K562 (cell line): ENCODE measurements around the gene TCEAL9. TPM values are rescaled to one million over a fixed set of nuclear protein-coding genes. Genes with fewer than 3 reads are reported as not detected.

Source experiments
- ATAC-seq: fragments of 200-7000 bp; cut with Tn5 transposase; 3 replicates; pipeline ENCODE4 v1.9.1; 2020; ENCODE audit warnings: moderate library complexity
- BruUV-seq: library from RNA; stranded (reverse); fragments of 400-500 nt; replicated peaks from 2 replicates; lab custom pipeline; 2021; lab: Mats Ljungman, UMichigan
- CTCF ChIA-PET: fragments of 300-600 bp; formaldehyde crosslinking; extraction: SDS; loops from one replicate; lab custom pipeline; 2021; ENCODE audit warnings: low intra/inter-chr PET ratio; lab: Yijun Ruan, JAX
- POLR2A ChIA-PET: fragments of 300-600, 350-650 bp; sonication (Branson Sonifier 250); formaldehyde crosslinking; extraction: SDS; loops from one replicate; lab custom pipeline; 2021; ENCODE audit warnings: antibody characterized with exemption, inconsistent platforms; lab: Yijun Ruan, JAX
- DNase-seq, 4 experiments: peaks; one replicate each; pipeline versions ENCODE4 v3.0.0 to v3.0.0-alpha.2; 2011 to 2018; ENCODE audit warnings: low spot score in 3 of 4, mixed read lengths in 3 of 4; ENCODE audit errors: extremely low read depth in 1 of 4
- FAIRE-seq: peaks from 2 replicates; lab custom pipeline; 2011; peaks lifted over from hg19 to GRCh38; lab: Jason Lieb, UNC
- H2AFZ ChIP-seq: 2 replicates; pipeline ENCODE4 v1.6.0; 2011; ENCODE audit warnings: low read depth, low read length, control low read depth, inconsistent platforms
- H3K27ac ChIP-seq: fragments of 200-600 bp; 3 replicates; pipeline ENCODE4 v1.8.0; 2011; ENCODE audit warnings: low read depth, mild to moderate bottlenecking, control low read depth, inconsistent platforms, low read length, moderate library complexity, mixed read lengths; ENCODE audit errors: extremely low read depth
- H3K27me3 ChIP-seq, 2 experiments: fragments of 300-600 bp in 1 of 2; 2 replicates in 1 of 2; 3 replicates in 1 of 2; pipeline versions ENCODE4 v1.6.0 to v1.8.0; 2011; ENCODE audit warnings: inconsistent platforms in 2 of 2, low read length in 2 of 2, mild to moderate bottlenecking in 1 of 2, mixed read lengths in 1 of 2, moderate library complexity in 1 of 2; ENCODE audit not compliant: control insufficient read depth in 2 of 2, insufficient read depth in 2 of 2
- H3K36me3 ChIP-seq: fragments of 300-600 bp; 3 replicates; pipeline ENCODE4 v1.8.0; 2011; ENCODE audit warnings: mild to moderate bottlenecking, low read length, inconsistent platforms; ENCODE audit not compliant: control insufficient read depth, insufficient read depth
- H3K4me1 ChIP-seq, 2 experiments: fragments of 200-600 bp in 1 of 2; replicated peaks in 1 of 2; 2 replicates in 1 of 2; 3 replicates in 1 of 2; pipeline versions ENCODE4 v1.5.1 to v1.8.0; 2011; ENCODE audit warnings: inconsistent platforms in 2 of 2, low read length in 2 of 2, mild to moderate bottlenecking in 1 of 2, mixed read lengths in 1 of 2, moderate library complexity in 1 of 2; ENCODE audit not compliant: control insufficient read depth in 2 of 2, insufficient read depth in 2 of 2
- H3K4me2 ChIP-seq: 2 replicates; pipeline ENCODE4 v1.6.1; 2011; ENCODE audit warnings: low read length, control low read depth, inconsistent platforms, mixed read lengths; ENCODE audit not compliant: insufficient read depth
- H3K4me3 ChIP-seq: fragments of 200-600 bp; sonication (generic), shearing (Covaris generic); 2 replicates; pipeline ENCODE4 v1.5.1; 2016; ENCODE audit warnings: control low read depth, inconsistent platforms
- H3K79me2 ChIP-seq: fragments of 200-600 bp; 3 replicates; pipeline ENCODE4 v1.8.0; 2011; ENCODE audit warnings: low read length, inconsistent platforms; ENCODE audit not compliant: control insufficient read depth, insufficient read depth
- H3K9ac ChIP-seq, 2 experiments: 2 replicates each; pipeline versions ENCODE4 v1.6.0 to v1.6.1; 2011; ENCODE audit warnings: low read depth in 2 of 2, low read length in 2 of 2, control low read depth in 1 of 2, inconsistent platforms in 1 of 2, mild to moderate bottlenecking in 1 of 2, mixed read lengths in 1 of 2; ENCODE audit not compliant: insufficient read depth in 1 of 2
- H3K9me1 ChIP-seq: one replicate; pipeline ENCODE4 v1.6.0; 2011; ENCODE audit warnings: inconsistent platforms, mild to moderate bottlenecking, low read length, moderate library complexity; ENCODE audit not compliant: control insufficient read depth, insufficient read depth
- H3K9me3 ChIP-seq: replicated peaks from 2 replicates; pipeline ENCODE4 v1.5.1; 2011; ENCODE audit warnings: low read depth, low read length, inconsistent platforms; ENCODE audit not compliant: control insufficient read depth, insufficient read depth
- H4K20me1 ChIP-seq: replicated peaks from 2 replicates; pipeline ENCODE4 v1.6.1; 2011; ENCODE audit warnings: low read length, inconsistent platforms, mixed read lengths; ENCODE audit not compliant: control insufficient read depth, insufficient read depth
- CEBPB ChIP-seq: fragments of 450-650 bp; IDR thresholded peaks from 2 replicates; pipeline ENCODE4 v1.6.1; 2016; ENCODE audit warnings: missing genetic modification characterization, missing compliant biosample characterization
- CREB1 ChIP-seq, 2 experiments: sonication (generic) in 1 of 2; formaldehyde crosslinking in 1 of 2; IDR thresholded peaks; 2 replicates each; pipeline versions ENCODE4 v1.6.1 to v1.8.0; 2012 to 2022; ENCODE audit warnings: inconsistent platforms in 1 of 2, mild to moderate bottlenecking in 1 of 2, missing genetic modification reagents in 1 of 2, moderate library complexity in 1 of 2
- ELF1 ChIP-seq: fragments of 200-800 bp; sonication (Bioruptor generic); IDR thresholded peaks from 2 replicates; pipeline ENCODE4 v1.6.1; 2016; ENCODE audit warnings: missing genetic modification characterization, missing compliant biosample characterization
- GTF2F1 ChIP-seq: IDR thresholded peaks from 2 replicates; pipeline ENCODE4 v1.6.1; 2011; ENCODE audit warnings: low read depth, low read length, improper control_type of control experiment
- GTF3C2 ChIP-seq: IDR thresholded peaks from 3 replicates; pipeline ENCODE4 v1.6.1; 2011; ENCODE audit warnings: borderline replicate concordance, mild to moderate bottlenecking, moderate library complexity; ENCODE audit not compliant: insufficient read length; ENCODE audit errors: extremely low read depth
- HNRNPL ChIP-seq: fragments of 200-400 bp; formaldehyde crosslinking; IDR thresholded peaks from 2 replicates; pipeline ENCODE4 v1.6.1; 2017; ENCODE audit warnings: low read depth, mild to moderate bottlenecking, low read length
- MCM3 ChIP-seq: fragments of 450-650 bp; IDR thresholded peaks from 2 replicates; pipeline ENCODE4 v1.6.1; 2016
- PCBP1 ChIP-seq: fragments of 200-400 bp; formaldehyde crosslinking; IDR thresholded peaks from 2 replicates; pipeline ENCODE4 v1.6.1; 2018; ENCODE audit warnings: mild to moderate bottlenecking, low read depth, low read length; ENCODE audit not compliant: poor library complexity, severe bottlenecking
- RBM34 ChIP-seq: fragments of 200-400 bp; formaldehyde crosslinking; IDR thresholded peaks from 2 replicates; pipeline ENCODE4 v1.6.1; 2018; ENCODE audit warnings: low read length, borderline replicate concordance; ENCODE audit not compliant: insufficient read depth
- SMAD4 ChIP-seq: fragments of 250-450 bp; sonication (Bioruptor Pico); conservative IDR thresholded peaks from 2 replicates; pipeline ENCODE4 v1.8.0; 2021; ENCODE audit warnings: inconsistent platforms, mild to moderate bottlenecking, moderate library complexity
- SP1 ChIP-seq: sonication (generic); formaldehyde crosslinking; IDR thresholded peaks from 2 replicates; pipeline ENCODE4 v1.8.1; 2022; ENCODE audit warnings: mild to moderate bottlenecking, missing genetic modification reagents
- STAG1 ChIP-seq: sonication (generic); formaldehyde crosslinking; IDR thresholded peaks from 2 replicates; pipeline ENCODE4 v1.5.0; 2020; ENCODE audit warnings: missing genetic modification reagents, borderline replicate concordance
- WGBS: fragments of 100-300 bp; shearing (Covaris generic); methylation state at CpG from one replicate; pipeline ENCODE4 v1.1.6; 2016; ENCODE audit warnings: low coverage, mixed read lengths; ENCODE audit not compliant: insufficient coverage; ENCODE audit errors: missing lambda C conversion rate; 5-methylcytosine and 5-hydroxymethylcytosine counted together
- in situ Hi-C: fragments of 300-500 bp; cut with MboI; formaldehyde crosslinking; loops from 4 replicates; pipeline ENCODE4 v1.15.0; 2018; ENCODE audit warnings: inconsistent platforms, mixed read lengths
- intact Hi-C: fragments of 100-400 bp; cut with micrococcal nuclease; formaldehyde crosslinking; loops from 2 replicates; pipeline ENCODE4 v1.14.2; 2022
- polyA plus RNA-seq, 8 experiments: library from polyadenylated mRNA; depleted of rRNA in 4 of 8; stranded (reverse) in 5 of 8; unstranded in 3 of 8; fragments of >200 nt; fragmentation: Nextera tagmentation in 2 of 8; fragmentation: Illumina TruSeq in 1 of 8; extraction: Ambion mirVana in 2 of 8; extraction: Trizol in 1 of 8; gene quantifications; 2 replicates each; pipeline versions ENCODE4 v1.2.1 to v1.2.3, GENCODE V29; 2011 to 2014; ENCODE audit warnings: inconsistent platforms in 1 of 8, missing spikeins in 1 of 8
- total RNA-seq, 7 experiments: library from RNA; depleted of rRNA in 6 of 7; stranded (reverse); fragments of >200 nt in 6 of 7; fragmentation: Illumina TruSeq in 2 of 7; extraction: Trizol in 2 of 7; gene quantifications; 2 replicates each; pipeline versions ENCODE4 v1.2.1 to v1.2.3, GENCODE V29; 2011 to 2021; ENCODE audit warnings: low replicate concordance in 1 of 7
- TF ChIP-seq, protein P1 (sequence below): fragments of 450-650 bp; IDR thresholded peaks from 2 replicates; pipeline ENCODE4 v1.6.1; 2016
- TF ChIP-seq, protein P2 (sequence below): sonication (generic); formaldehyde crosslinking; IDR thresholded peaks from 2 replicates; pipeline ENCODE4 v1.8.1; 2022; ENCODE audit warnings: missing genetic modification reagents

TCEAL9 gene
- total and polyA plus RNA-seq, 9 of the 15 experiments (the other 6 are each of a cell fraction or from before 2014, with no cell fraction given), result 16.2 to 106 (median 69.6) TPM

GRCh38 chrX:103310555-103311398 lies 45.5 kb upstream of the TCEAL9 start, which contains the start of gene BEX2 (continued):
- TF ChIP-seq GTF3C2 (no peak), SMAD4 (CRISPR knock-in tag) (0 out of 2 replicates have a peak, but pooled peaks have one; percentile 42), SP1 (CRISPR knock-in tag) (0 out of 2 replicates have a peak, but pooled peaks have one; percentile 51), CREB1 (IDR thresholded peaks at IDR 0.05) (peak; percentile 71), CREB1 (CRISPR knock-in tag; IDR thresholded peaks at IDR 0.05) (peak; percentile 54; the same call in 1 of the 2 replicates)

GRCh38 chrX:103311399-103311780 lies 44.9 kb upstream of the TCEAL9 start:
- no peak overlapping the region for H3K4me3 ChIP-seq
- 17% methylated on average over 3 of the region's 3 CpGs for whole genome bisulfite sequencing
- H4K20me1 ChIP-seq, result no peaks in the 10 kb centered on the region
- no peak for ATAC-seq
- H3K79me2 ChIP-seq, result no peaks in the 10 kb centered on the region
- H3K9ac ChIP-seq, result no peak overlapping the region
- peak overlapping the region; percentile 82; the same call in 1 of the 2 replicates for H3K4me2 ChIP-seq
- in situ Hi-C loops (no loop called here), intact Hi-C loops (no loop called here)
- no peak for DNase-seq
- H3K27me3 ChIP-seq, result no peaks in the 10 kb centered on the region
- ChIA-PET POLR2A (no interaction called here), CTCF (no interaction called here)
- no peaks in the 10 kb centered on the region for H3K9me3 ChIP-seq
- peaks cover 0 to 11% of the 10 kb centered on the region in 2 experiments; a peak in 2 of 5 replicates for H3K4me1 ChIP-seq
- H3K36me3 ChIP-seq, result no peaks in the 10 kb centered on the region
- no peak for FAIRE-seq
- peak overlapping the region; percentile 92; the same call in 1 of the 2 replicates for H2AFZ ChIP-seq
- no peaks in the 10 kb centered on the region for H3K9me1 ChIP-seq
- H3K27ac ChIP-seq, result no peak overlapping the region
- no TSS peak for BruUV-seq
- TF ChIP-seq PCBP1 (no peak), GTF2F1 (no peak), ELF1 (tag) (no peak), HNRNPL (no peak), RBM34 (no peak), CEBPB (tag) (no peak), STAG1 (no peak), MCM3 (no peak)
- TF ChIP-seq, protein P1, sequence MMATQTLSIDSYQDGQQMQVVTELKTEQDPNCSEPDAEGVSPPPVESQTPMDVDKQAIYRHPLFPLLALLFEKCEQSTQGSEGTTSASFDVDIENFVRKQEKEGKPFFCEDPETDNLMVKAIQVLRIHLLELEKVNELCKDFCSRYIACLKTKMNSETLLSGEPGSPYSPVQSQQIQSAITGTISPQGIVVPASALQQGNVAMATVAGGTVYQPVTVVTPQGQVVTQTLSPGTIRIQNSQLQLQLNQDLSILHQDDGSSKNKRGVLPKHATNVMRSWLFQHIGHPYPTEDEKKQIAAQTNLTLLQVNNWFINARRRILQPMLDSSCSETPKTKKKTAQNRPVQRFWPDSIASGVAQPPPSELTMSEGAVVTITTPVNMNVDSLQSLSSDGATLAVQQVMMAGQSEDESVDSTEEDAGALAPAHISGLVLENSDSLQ, result no peak
- TF ChIP-seq, protein P2, sequence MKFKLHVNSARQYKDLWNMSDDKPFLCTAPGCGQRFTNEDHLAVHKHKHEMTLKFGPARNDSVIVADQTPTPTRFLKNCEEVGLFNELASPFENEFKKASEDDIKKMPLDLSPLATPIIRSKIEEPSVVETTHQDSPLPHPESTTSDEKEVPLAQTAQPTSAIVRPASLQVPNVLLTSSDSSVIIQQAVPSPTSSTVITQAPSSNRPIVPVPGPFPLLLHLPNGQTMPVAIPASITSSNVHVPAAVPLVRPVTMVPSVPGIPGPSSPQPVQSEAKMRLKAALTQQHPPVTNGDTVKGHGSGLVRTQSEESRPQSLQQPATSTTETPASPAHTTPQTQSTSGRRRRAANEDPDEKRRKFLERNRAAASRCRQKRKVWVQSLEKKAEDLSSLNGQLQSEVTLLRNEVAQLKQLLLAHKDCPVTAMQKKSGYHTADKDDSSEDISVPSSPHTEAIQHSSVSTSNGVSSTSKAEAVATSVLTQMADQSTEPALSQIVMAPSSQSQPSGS (CRISPR knock-in tag), result no peak
